ENCODE results near the gene API5. TPM values are rescaled to one million over a fixed set of nuclear protein-coding genes. Genes with fewer than 3 reads are reported as not detected.

Gene API5
- total and polyA plus RNA-seq, 8 donors: 28.3 to 138 (median 43.7) TPM

- Histone ChIP-seq H3K36me3 (no peaks in the 10 kb centered on the region), H3K4me1 (peaks cover 0 to 5% (median 0%) of the 10 kb centered on the region in 4 donors), H3K27me3 (peaks cover 0 to 40% (median 0%) of the 10 kb centered on the region in 3 donors), H3K27ac (no peak overlapping the region), H3K9me3 (no peaks in the 10 kb centered on the region), H3K4me3 (no peak overlapping the region)
- no peak for TF ChIP-seq POLR2A (IDR thresholded peaks at IDR 0.05)
- TF ChIP-seq POLR2AphosphoS5 (IDR thresholded peaks at IDR 0.05): no peak
- TF ChIP-seq EP300 (IDR thresholded peaks at IDR 0.05): no peak
- TF ChIP-seq CTCF (IDR thresholded peaks at IDR 0.05): no peak
- no peak for DNase-seq
- intact Hi-C loops (cut with DNase I; ENCODE audit: low total_unique reads): no loop called here
- 63 to 70% (median 66%) methylated on average over 4 of the region's 4 CpGs for WGBS, 5 donors
These were observed 26.0 kb upstream of the API5 start for GRCh38 chr11:43285826-43286225.

GRCh38 chr11:43289368-43289767, 22.4 kb upstream of the API5 start:
- Histone ChIP-seq H3K9me3 (peaks cover 0 to 4% (median 0%) of the 10 kb centered on the region in 4 donors), H3K36me3 (no peaks in the 10 kb centered on the region), H3K27me3 (peaks cover 0 to 11% (median 0%) of the 10 kb centered on the region in 3 donors), H3K27ac (no peak overlapping the region), H3K4me3 (no peak overlapping the region), H3K4me1 (no peaks in the 10 kb centered on the region)
- intact Hi-C loops (cut with DNase I; ENCODE audit: low total_unique reads): no loop called here
- TF ChIP-seq CTCF (IDR thresholded peaks at IDR 0.05) (no peak), POLR2AphosphoS5 (IDR thresholded peaks at IDR 0.05) (no peak), EP300 (IDR thresholded peaks at IDR 0.05) (no peak), POLR2A (IDR thresholded peaks at IDR 0.05) (no peak)
- WGBS, 5 donors: 82 to 98% (median 97%) methylated on average over 3 of the region's 3 CpGs
- no peak for DNase-seq

- Histone ChIP-seq H3K9me3 (peaks cover 0 to 19% (median 12%) of the 10 kb centered on the region in 4 donors), H3K27me3 (peaks cover 0 to 14% (median 0%) of the 10 kb centered on the region in 3 donors), H3K4me1 (no peaks in the 10 kb centered on the region), H3K36me3 (no peaks in the 10 kb centered on the region), H3K4me3 (no peak overlapping the region), H3K27ac (no peak overlapping the region)
- intact Hi-C loops (cut with DNase I; ENCODE audit: low total_unique reads): no loop called here
- WGBS, 5 donors: 72 to 80% (median 76%) methylated on average over 7 of the region's 7 CpGs
- DNase-seq: no peak
- TF ChIP-seq POLR2A (IDR thresholded peaks at IDR 0.05) (no peak), CTCF (IDR thresholded peaks at IDR 0.05) (no peak), EP300 (IDR thresholded peaks at IDR 0.05) (no peak), POLR2AphosphoS5 (IDR thresholded peaks at IDR 0.05) (no peak)
These were observed 13.4 kb upstream of the API5 start for GRCh38 chr11:43298397-43298796.

- Histone ChIP-seq H3K27me3 (no peaks in the 10 kb centered on the region), H3K27ac (no peak overlapping the region), H3K4me1 (peaks cover 28 to 49% (median 33%) of the 10 kb centered on the region in 4 donors), H3K9me3 (no peaks in the 10 kb centered on the region), H3K4me3 (no peak overlapping the region), H3K36me3 (peaks cover 14 to 37% (median 34%) of the 10 kb centered on the region in 4 donors)
- intact Hi-C loops (cut with DNase I; ENCODE audit: low total_unique reads): no loop called here
- TF ChIP-seq CTCF (IDR thresholded peaks at IDR 0.05) (no peak), EP300 (IDR thresholded peaks at IDR 0.05) (no peak), POLR2A (IDR thresholded peaks at IDR 0.05) (no peak), POLR2AphosphoS5 (IDR thresholded peaks at IDR 0.05) (no peak)
- 76 to 84% (median 81%) methylated on average over 2 of the region's 2 CpGs for WGBS, 5 donors
- DNase-seq: no peak
These were observed 4.2 kb downstream of the API5 start for GRCh38 chr11:43315966-43316365.
